ENCODE measurements around the gene VPS72.

Gene VPS72

GRCh38 chr1:151184211-151184610 is 5.8 kb downstream of the VPS72 start:
- DNase-seq (ENCODE audit: low read depth) = no peak

DNA sequence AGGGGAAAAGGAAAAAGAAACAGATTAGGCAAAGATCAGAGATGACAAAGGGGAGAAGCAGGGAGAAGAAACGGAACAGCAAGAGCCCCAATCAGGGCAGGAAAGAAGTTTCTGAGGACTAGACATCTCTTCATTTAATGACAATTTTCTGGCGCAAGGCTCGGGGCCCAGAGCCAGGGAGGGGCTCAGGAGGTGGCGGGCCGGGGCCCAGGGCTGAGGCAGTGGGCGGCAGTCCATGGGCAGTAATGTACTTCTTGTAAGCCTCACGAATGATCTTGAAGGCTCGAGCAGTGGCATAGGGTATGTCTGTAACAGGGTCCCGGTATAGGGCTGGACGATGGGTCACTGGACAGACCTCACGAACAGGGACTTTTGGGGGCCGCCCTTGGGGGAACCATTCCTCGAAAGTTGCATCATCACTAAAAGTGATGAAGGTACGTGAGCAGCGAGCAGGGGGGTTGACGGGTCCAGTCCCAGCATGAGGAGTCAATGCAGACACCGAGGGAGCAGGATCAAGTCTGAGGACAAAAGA is 13.4 kb downstream of the VPS72 start:
- no peak for DNase-seq (ENCODE audit: low read depth)

GRCh38 chr1:151175863-151176262 is 14.1 kb downstream of the VPS72 start, which contains the start of gene TMOD4:
Gene TMOD4 (minus strand): TSS chr1:151175981. CDS start chr1:151174875, 1,106 bp downstream.
- no peak for DNase-seq (ENCODE audit: low read depth)

DNA sequence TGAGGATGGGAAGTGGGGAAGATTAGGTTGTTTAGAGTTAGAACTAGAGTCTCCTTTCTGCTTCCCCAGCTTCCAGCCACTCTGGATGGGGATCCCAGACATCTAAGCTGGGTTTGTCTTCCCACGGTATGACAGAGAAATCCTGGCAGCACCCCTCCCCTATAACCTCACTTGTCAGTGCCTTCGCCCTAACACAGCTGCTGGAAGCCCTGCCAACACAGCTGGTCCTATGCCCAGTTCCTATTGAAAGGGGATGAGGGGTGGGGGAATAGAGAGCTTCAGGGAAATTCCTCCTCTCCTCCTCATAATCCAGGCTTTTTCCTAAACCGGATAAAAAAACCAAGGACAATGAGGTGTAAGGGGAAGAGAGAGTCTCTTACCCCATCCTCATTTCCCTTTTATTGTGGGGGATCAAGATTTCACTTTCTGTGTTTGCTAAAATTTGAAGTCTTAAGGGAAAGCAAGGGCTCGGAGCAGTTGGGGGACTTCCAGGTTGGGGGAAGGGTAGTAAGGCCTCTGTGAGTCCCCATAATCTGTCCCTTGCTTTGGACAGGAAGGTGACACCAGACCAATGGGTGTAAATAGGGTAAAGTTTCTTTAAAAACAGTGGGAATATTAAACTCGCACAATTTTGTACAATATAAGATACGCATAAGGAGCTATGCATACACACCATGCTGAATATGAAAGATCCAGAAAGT is 14.8 kb downstream of the VPS72 start:
- DNase-seq (ENCODE audit: low read depth) = no peak

DNA sequence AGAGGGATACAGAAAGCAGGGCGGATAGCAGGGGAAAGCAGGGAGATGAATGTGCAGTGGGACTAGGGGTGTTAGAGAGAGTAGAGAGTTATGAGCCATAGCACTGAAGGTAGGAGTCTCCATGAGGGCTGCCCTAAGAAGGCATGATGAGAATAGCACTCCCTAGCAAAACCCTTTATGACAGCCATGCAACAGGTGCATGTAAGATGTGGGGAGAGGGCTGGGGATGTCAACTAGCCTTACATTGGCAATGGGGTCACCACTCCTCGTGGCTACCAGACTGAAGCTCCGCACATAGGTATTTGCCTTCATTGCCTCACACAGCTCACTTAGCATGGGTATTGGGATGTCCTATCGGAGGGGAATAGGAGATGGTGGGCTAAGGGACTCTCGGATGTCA is 18.8 kb downstream of the VPS72 start:
- DNase-seq (ENCODE audit: low read depth) = no peak

DNA sequence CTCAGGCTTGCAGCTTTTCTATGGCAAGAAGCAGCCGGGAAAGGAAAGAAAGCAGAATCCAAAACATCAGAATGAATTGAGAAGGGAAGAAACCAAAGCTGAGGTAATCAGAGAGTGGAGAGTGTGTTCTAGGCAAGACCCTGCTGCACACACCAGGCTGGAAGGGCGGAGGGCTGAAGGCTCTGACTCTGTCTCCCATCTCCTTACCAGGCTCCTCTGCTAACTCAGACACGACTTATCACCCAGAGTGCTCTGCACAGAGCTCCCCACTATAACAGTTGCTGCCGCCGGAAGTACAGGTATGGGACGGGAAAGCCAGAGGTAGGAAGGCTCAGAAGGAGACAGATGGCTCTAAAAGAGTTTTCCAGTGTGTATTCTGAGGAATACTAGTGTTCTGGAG is 22.9 kb downstream of the VPS72 start:
- DNase-seq (ENCODE audit: low read depth) = no peak

GRCh38 chr1:151166505-151166956 is 23.5 kb downstream of the VPS72 start:
- peak; percentile 56 for DNase-seq (ENCODE audit: low read depth)

GRCh38 chr1:151165738-151166504 is 24.1 kb downstream of the VPS72 start, which contains the start of the genes LYSMD1 and SCNM1:
Gene LYSMD1 (minus strand): TSS chr1:151165902. CDS start chr1:151165258, 644 bp downstream.
Gene SCNM1 (plus strand): TSS chr1:151166144. CDS start chr1:151166153, 9 bp downstream.
- DNase-seq (ENCODE audit: low read depth) = peak; percentile 98

DNA sequence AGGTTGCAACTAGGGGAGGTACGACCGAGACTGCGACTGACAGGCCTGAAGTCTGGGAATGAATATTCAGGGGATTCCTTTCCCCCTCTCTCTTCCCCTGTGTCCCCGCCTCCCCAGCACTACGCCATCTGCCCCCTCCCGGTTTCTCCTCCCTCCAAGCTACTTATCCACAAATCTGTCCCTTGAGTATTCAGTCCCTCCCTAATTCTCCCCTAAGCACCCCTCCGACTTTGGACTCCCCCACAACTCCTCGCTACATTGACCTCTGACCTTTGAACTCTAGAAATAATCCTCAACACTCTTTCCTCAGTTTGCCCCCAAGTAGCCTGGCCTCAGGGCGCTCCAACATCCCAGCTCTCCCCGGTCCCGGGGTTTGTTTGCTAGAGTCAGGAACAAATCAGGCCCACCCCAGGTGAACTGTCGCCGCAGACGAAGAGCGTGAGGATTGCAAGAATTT is 24.7 kb downstream of the VPS72 start:
- DNase-seq (ENCODE audit: low read depth) = no peak

- DNase-seq (ENCODE audit: low read depth) = no peak
These were observed 25.2 kb downstream of the VPS72 start for GRCh38 chr1:151164732-151165280.

- no peak for DNase-seq (ENCODE audit: low read depth)
These were observed 30.6 kb downstream of the VPS72 start for GRCh38 chr1:151159373-151159772.

GRCh38 chr1:151158751-151159251 is 31.2 kb downstream of the VPS72 start:
- no peak for DNase-seq (ENCODE audit: low read depth)

- no peak for DNase-seq (ENCODE audit: low read depth)
These were observed 31.7 kb downstream of the VPS72 start for GRCh38 chr1:151158326-151158725.

GRCh38 chr1:151157067-151157531 is 32.9 kb downstream of the VPS72 start:
- no peak for DNase-seq (ENCODE audit: low read depth)

DNA sequence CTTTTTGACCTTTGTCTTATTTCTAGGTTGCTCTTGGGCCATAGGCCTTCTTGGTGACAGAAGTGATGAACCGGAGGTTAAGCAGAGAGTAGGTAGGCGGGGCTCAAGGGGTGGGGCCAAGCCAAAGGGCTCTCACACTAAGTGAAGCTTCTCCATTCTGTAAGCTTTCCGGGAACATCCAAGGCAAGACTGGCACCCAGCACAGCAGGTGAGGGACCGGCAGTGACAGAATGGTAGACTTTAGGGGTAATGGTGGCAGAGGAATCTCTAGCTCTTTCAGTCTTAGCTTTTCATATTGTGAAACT is 33.5 kb downstream of the VPS72 start, which contains the start of gene TNFAIP8L2:
TSS of gene TNFAIP8L2 (plus strand) at position 135 of the 305 bp plus-strand sequence. CDS start 2,049 bp downstream, outside the sequence.
- no peak for DNase-seq (ENCODE audit: low read depth)

GRCh38 chr1:151147665-151148064 is 42.3 kb downstream of the VPS72 start:
- DNase-seq (ENCODE audit: low read depth) = no peak

- DNase-seq (ENCODE audit: low read depth) = no peak
These were observed 42.9 kb downstream of the VPS72 start for GRCh38 chr1:151147132-151147503.

DNA sequence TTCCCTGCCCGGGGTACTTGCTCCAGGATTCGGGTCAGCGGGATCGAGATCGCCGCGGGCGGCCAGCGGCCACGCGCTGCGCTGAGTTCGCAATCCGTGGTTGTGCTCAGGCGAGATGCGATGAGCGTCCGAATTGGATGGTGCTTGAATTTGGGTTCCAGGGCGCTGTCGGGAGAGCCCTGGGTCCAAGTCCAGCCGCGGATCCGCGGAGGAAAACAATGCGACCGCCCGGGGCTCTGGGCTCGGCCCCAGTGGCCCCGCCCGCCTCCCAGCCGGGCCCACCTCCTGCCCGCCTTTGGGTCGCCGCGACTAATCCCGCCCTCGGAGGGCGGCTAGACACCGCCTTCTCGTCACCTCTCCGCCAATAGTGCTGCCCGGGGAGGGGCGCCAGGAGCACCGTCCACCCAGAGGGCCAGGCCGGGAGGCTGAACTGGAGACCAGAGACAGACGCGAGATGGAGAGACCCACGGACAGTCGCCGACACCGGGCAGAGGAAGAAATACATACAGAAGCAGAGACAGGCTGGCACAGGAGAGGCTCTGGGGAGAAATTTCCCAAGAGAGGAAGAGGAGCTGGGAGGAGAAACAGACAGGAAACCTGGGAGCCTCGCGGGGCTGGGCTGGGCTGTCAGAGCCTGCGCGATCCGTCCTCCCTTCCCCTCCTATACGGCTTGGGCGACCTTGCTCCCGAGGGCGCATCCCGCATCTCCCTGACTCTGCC is 43.4 kb downstream of the VPS72 start, which contains the start of gene SEMA6C:
TSS of gene SEMA6C (minus strand) at position 220 of the 720 bp plus-strand sequence. CDS start 4,010 bp downstream, outside the sequence.
- DNase-seq (ENCODE audit: low read depth) = peak; percentile 73

GRCh38 chr1:151146072-151146411 is 44.0 kb downstream of the VPS72 start:
- no peak for DNase-seq (ENCODE audit: low read depth)

- DNase-seq (ENCODE audit: low read depth) = no peak
These were observed 44.5 kb downstream of the VPS72 start for GRCh38 chr1:151145304-151146071.

All from GM04503 (cell line).